Measurements from ENCODE around the gene DISP3. TPM values are rescaled to one million over a fixed set of nuclear protein-coding genes. Genes with fewer than 3 reads are reported as not detected.

The DISP3 gene
- total and polyA plus RNA-seq, 9 of the 15 experiments (the other 6 are each of a cell fraction or from before 2014, with no cell fraction given) = 0.03 to 0.19 (median 0.15) TPM; not detected in 5

DNA sequence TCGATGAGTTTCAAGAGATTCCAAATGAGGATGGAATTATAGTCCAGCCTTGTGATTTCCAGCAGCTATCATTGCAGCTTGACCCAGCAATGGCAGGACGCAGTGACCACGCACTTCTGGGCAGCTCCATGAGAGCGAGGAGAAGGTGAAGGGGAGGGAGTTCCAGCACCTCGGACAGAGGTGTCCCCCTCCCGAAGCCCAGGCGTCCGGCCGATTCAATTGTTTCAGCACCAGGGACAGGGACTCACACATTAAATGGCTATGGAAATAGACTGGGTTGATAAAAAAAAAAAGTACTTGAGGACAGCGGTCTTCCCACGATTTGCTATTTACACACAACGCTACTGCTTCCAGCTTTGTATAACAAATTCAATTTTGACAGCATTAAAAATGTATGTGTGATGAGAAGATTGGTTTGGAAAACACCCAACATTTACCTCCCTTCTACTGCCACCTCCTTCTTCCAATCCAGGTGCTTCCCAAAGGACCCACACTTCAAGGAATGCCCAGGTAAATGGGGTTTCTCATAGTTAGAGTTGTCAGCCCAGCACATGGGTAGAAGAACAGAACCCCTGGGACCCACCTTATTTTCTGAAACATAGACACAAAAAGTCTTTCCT, 71.8 kb downstream of the DISP3 start (continued):
- no peak for TF ChIP-seq ATF2 (CRISPR knock-in tag; IDR thresholded peaks at IDR 0.05)
- no peak for TF ChIP-seq MCM3 (IDR thresholded peaks at IDR 0.05)
- no peak for TF ChIP-seq SETDB1 (IDR thresholded peaks at IDR 0.05; ENCODE audit: low read length)
- no peak for TF ChIP-seq ADNP (tag; IDR thresholded peaks at IDR 0.05)
- TF ChIP-seq RBM25 (IDR thresholded peaks at IDR 0.05; ENCODE audit: low read depth, low read length, severe bottlenecking) = no peak
- no peak for TF ChIP-seq ELF2 (CRISPR knock-in tag; IDR thresholded peaks at IDR 0.05)
- peak; percentile 59; the same call in 1 of the 2 replicates for TF ChIP-seq ZNF589 (CRISPR knock-in tag; IDR thresholded peaks at IDR 0.05; ENCODE audit: low read depth)
- no peak for TF ChIP-seq NCOA2 (IDR thresholded peaks at IDR 0.05; ENCODE audit: partially characterized antibody in 2 of 2)
- TF ChIP-seq NFRKB (IDR thresholded peaks at IDR 0.05; ENCODE audit: low read depth) = no peak
- no peak for TF ChIP-seq MEF2A (IDR thresholded peaks at IDR 0.05; ENCODE audit: control insufficient read depth, low read depth, low read length)
- no peak for TF ChIP-seq CHD7 (IDR thresholded peaks at IDR 0.05; ENCODE audit: low read depth, low read length)
- no peak for TF ChIP-seq FOSL1 (tag; conservative IDR thresholded peaks at IDR 0.05)
- no peak for TF ChIP-seq KDM2B (CRISPR knock-in tag; IDR thresholded peaks at IDR 0.05)
- no peak for TF ChIP-seq HNRNPLL (IDR thresholded peaks at IDR 0.05; ENCODE audit: low read depth, low read length, poor library complexity, severe bottlenecking)
- peak; percentile 94; the same call in 1 of the 2 replicates for TF ChIP-seq TGIF2 (CRISPR knock-in tag; IDR thresholded peaks at IDR 0.05)
- no peak for TF ChIP-seq STAT5B (CRISPR knock-in tag; IDR thresholded peaks at IDR 0.05)
- TF ChIP-seq ZNF584 (CRISPR knock-in tag; IDR thresholded peaks at IDR 0.05; ENCODE audit: low read depth) = peak; percentile 87
